Gastroesophageal sphincter (tissue), 3 donors: Measurements from ENCODE around the gene A2M.

Source experiments
- EP300 ChIP-seq: sonication (generic); formaldehyde crosslinking; IDR thresholded peaks from one replicate; pipeline ENCODE4 v1.6.1; 2017; ENCODE audit warnings: antibody characterized with exemption, mild to moderate bottlenecking
- POLR2A ChIP-seq, 2 donors: fragments of 450-650 bp; IDR thresholded peaks; one replicate each; pipeline ENCODE4 v1.6.1; 2017; ENCODE audit warnings: antibody characterized with exemption in 2 of 2, mild to moderate bottlenecking in 2 of 2, moderate library complexity in 1 of 2
- POLR2AphosphoS5 ChIP-seq: sonication (generic); formaldehyde crosslinking; IDR thresholded peaks from one replicate; pipeline ENCODE4 v1.6.1; 2017; ENCODE audit warnings: antibody characterized with exemption
- TF ChIP-seq, protein P1 (sequence below), 4 experiments: fragments of 200-600 bp in 2 of 4; fragments of 450-650 bp in 2 of 4; sonication (generic) in 1 of 4; IDR thresholded peaks; one replicate each; pipeline ENCODE4 v1.5.1; 2017 to 2019; ENCODE audit warnings: antibody characterized with exemption in 4 of 4, mild to moderate bottlenecking in 2 of 4, moderate library complexity in 2 of 4

DNA sequence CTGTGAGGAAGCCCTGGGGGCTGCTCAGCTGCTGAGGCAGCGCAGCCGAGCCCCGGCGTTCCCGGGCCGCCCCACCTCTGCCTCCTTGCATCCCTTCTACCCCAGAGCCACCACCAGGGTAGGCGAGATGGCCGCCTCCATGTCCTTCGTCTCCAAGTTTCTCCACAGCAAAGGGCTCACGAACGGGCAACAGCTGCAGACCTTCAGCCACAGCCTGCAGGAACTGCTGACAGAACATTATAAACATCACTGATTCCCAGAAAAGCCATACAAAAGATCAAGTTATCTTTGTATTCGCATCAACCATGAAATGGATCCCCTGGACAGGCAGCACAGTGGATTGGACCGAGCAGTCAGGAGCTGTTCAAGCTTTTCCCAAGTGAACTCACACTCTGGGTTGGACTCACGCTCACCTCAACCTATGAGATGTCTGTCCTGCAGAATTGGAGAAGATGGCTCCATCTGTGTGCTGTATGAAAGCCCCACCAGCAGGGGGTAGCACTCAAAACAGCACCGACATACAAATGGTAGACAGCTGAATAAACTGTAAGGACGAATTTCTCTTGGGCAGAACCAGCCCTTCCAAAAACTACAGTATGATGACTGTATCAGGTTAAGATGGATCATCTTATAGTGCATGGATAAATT lies 19.4 kb upstream of the A2M start:
- TF ChIP-seq, protein P1, sequence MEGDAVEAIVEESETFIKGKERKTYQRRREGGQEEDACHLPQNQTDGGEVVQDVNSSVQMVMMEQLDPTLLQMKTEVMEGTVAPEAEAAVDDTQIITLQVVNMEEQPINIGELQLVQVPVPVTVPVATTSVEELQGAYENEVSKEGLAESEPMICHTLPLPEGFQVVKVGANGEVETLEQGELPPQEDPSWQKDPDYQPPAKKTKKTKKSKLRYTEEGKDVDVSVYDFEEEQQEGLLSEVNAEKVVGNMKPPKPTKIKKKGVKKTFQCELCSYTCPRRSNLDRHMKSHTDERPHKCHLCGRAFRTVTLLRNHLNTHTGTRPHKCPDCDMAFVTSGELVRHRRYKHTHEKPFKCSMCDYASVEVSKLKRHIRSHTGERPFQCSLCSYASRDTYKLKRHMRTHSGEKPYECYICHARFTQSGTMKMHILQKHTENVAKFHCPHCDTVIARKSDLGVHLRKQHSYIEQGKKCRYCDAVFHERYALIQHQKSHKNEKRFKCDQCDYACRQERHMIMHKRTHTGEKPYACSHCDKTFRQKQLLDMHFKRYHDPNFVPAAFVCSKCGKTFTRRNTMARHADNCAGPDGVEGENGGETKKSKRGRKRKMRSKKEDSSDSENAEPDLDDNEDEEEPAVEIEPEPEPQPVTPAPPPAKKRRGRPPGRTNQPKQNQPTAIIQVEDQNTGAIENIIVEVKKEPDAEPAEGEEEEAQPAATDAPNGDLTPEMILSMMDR (IDR thresholded peaks at IDR 0.05), result peak in 2 of 4 experiments; percentile 10 to 34
- TF ChIP-seq POLR2A (IDR thresholded peaks at IDR 0.05) (no peak), EP300 (no peak), POLR2AphosphoS5 (no peak)
